ENCODE data around the gene FBXW4.

The FBXW4 gene

GRCh38 chr10:101585841-101586240 lies 109.1 kb downstream of the FBXW4 start:
- Histone ChIP-seq H3K27me3 (no peaks in the 10 kb centered on the region), H3K4me1 (no peaks in the 10 kb centered on the region), H3K4me3 (ENCODE audit: low read depth, low read length) (no peak overlapping the region), H3K36me3 (no peaks in the 10 kb centered on the region), H3K9me3 (no peaks in the 10 kb centered on the region)
- no peak for TF ChIP-seq CTCF (IDR thresholded peaks at IDR 0.05; ENCODE audit: low read depth, low read length)
- DNase-seq, result no peak

- DNase-seq, result no peak
- no peak for TF ChIP-seq CTCF (IDR thresholded peaks at IDR 0.05; ENCODE audit: low read depth, low read length)
- H3K36me3 ChIP-seq, result no peaks in the 10 kb centered on the region
- H3K27me3 ChIP-seq, result no peaks in the 10 kb centered on the region
- H3K4me1 ChIP-seq, result no peaks in the 10 kb centered on the region
- H3K9me3 ChIP-seq, result no peaks in the 10 kb centered on the region
- no peak overlapping the region for H3K4me3 ChIP-seq (ENCODE audit: low read depth, low read length)
These were observed 114.2 kb downstream of the FBXW4 start for GRCh38 chr10:101580486-101581399.

GRCh38 chr10:101579516-101579870 lies 115.5 kb downstream of the FBXW4 start:
- no peak for DNase-seq
- no peak overlapping the region for H3K4me3 ChIP-seq (ENCODE audit: low read depth, low read length)
- H3K9me3 ChIP-seq, result no peaks in the 10 kb centered on the region
- H3K36me3 ChIP-seq, result no peaks in the 10 kb centered on the region
- no peaks in the 10 kb centered on the region for H3K4me1 ChIP-seq
- no peak for TF ChIP-seq CTCF (IDR thresholded peaks at IDR 0.05; ENCODE audit: low read depth, low read length)
- no peaks in the 10 kb centered on the region for H3K27me3 ChIP-seq

- Histone ChIP-seq H3K9me3 (no peaks in the 10 kb centered on the region), H3K27me3 (no peaks in the 10 kb centered on the region), H3K36me3 (no peaks in the 10 kb centered on the region), H3K4me3 (ENCODE audit: low read depth, low read length) (no peak overlapping the region), H3K4me1 (no peaks in the 10 kb centered on the region)
- DNase-seq, result no peak
- TF ChIP-seq CTCF (IDR thresholded peaks at IDR 0.05; ENCODE audit: low read depth, low read length), result no peak
These were observed 116.0 kb downstream of the FBXW4 start for GRCh38 chr10:101578803-101579515.

- Histone ChIP-seq H3K4me3 (ENCODE audit: low read depth, low read length) (no peak overlapping the region), H3K9me3 (no peaks in the 10 kb centered on the region), H3K36me3 (no peaks in the 10 kb centered on the region), H3K4me1 (no peaks in the 10 kb centered on the region), H3K27me3 (no peaks in the 10 kb centered on the region)
- no peak for DNase-seq
- TF ChIP-seq CTCF (IDR thresholded peaks at IDR 0.05; ENCODE audit: low read depth, low read length), result no peak
These were observed 116.8 kb downstream of the FBXW4 start for GRCh38 chr10:101578192-101578591.
